ENCODE results near the gene PSMC3. TPM values are rescaled to one million over a fixed set of nuclear protein-coding genes. Genes with fewer than 3 reads are reported as not detected.

The PSMC3 gene
- total RNA-seq, 1 experiment from 2014 or later: 222 TPM

- Histone ChIP-seq H3K4me3 (no peak overlapping the region), H4K20me1 (ENCODE audit: insufficient read depth) (no peaks in the 10 kb centered on the region), H3K79me2 (ENCODE audit: low read depth) (no peaks in the 10 kb centered on the region), H3K27me3 (ENCODE audit: insufficient read depth, low read depth) (no peaks in the 10 kb centered on the region), H3F3A (ENCODE audit: insufficient read depth, low read depth) (peaks cover 6% of the 10 kb centered on the region), H2AFZ (no peak overlapping the region), H3K27ac (no peak overlapping the region), H3K36me3 (ENCODE audit: low read depth) (no peaks in the 10 kb centered on the region), H3K4me1 (replicated peaks; ENCODE audit: insufficient read depth) (no peaks in the 10 kb centered on the region), H3K9me3 (ENCODE audit: insufficient read depth, low read depth) (no peaks in the 10 kb centered on the region), H3K4me2 (no peak overlapping the region), H3K9me2 (ENCODE audit: insufficient read depth) (no peaks in the 10 kb centered on the region)
- TF ChIP-seq, protein P1, sequence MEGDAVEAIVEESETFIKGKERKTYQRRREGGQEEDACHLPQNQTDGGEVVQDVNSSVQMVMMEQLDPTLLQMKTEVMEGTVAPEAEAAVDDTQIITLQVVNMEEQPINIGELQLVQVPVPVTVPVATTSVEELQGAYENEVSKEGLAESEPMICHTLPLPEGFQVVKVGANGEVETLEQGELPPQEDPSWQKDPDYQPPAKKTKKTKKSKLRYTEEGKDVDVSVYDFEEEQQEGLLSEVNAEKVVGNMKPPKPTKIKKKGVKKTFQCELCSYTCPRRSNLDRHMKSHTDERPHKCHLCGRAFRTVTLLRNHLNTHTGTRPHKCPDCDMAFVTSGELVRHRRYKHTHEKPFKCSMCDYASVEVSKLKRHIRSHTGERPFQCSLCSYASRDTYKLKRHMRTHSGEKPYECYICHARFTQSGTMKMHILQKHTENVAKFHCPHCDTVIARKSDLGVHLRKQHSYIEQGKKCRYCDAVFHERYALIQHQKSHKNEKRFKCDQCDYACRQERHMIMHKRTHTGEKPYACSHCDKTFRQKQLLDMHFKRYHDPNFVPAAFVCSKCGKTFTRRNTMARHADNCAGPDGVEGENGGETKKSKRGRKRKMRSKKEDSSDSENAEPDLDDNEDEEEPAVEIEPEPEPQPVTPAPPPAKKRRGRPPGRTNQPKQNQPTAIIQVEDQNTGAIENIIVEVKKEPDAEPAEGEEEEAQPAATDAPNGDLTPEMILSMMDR (conservative IDR thresholded peaks at IDR 0.05): no peak
- no peak for TF ChIP-seq EZH2 (IDR thresholded peaks at IDR 0.05; ENCODE audit: low read depth)
- BruUV-seq (replicated peaks): no TSS peak
- CTCF ChIA-PET: no interaction called here
- intact Hi-C loops (cut with micrococcal nuclease; ENCODE audit: unreplicated experiment): no loop called here
- DNase-seq: no peak
- POLR2A ChIA-PET (ENCODE audit: unreplicated experiment): no interaction called here
Measured at GRCh38 chr11:47437218-47437745, 11.0 kb upstream of the PSMC3 start.

DNA sequence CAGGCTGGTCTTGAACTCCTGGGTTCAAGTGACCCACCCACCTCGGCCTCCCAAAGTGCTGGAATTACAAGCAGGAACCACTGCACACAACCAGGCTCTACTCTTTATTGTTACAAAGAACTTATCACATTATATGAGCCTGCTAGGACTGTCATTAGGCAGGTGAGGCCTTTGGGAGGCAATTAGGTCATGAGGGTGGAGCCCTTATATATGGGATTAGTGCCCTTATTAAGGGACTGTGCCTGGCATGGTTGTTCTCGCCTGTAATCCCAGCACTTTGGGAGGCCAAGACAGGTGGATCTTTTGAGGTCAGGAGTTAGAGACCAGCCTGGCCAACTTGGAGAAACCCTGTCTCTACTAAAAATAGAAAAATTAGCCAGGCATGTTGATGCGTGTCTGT lies 10.5 kb upstream of the PSMC3 start:
- H3K4me3 ChIP-seq: no peak overlapping the region
- DNase-seq: no peak
- POLR2A ChIA-PET (ENCODE audit: unreplicated experiment): no interaction called here
- intact Hi-C loops (cut with micrococcal nuclease; ENCODE audit: unreplicated experiment): no loop called here
- H3K36me3 ChIP-seq (ENCODE audit: low read depth): no peaks in the 10 kb centered on the region
- no peaks in the 10 kb centered on the region for H3K9me2 ChIP-seq (ENCODE audit: insufficient read depth)
- no peak overlapping the region for H3K27ac ChIP-seq
- no peaks in the 10 kb centered on the region for H3K9me3 ChIP-seq (ENCODE audit: insufficient read depth, low read depth)
- no peaks in the 10 kb centered on the region for H4K20me1 ChIP-seq (ENCODE audit: insufficient read depth)
- peaks cover 6% of the 10 kb centered on the region for H3F3A ChIP-seq (ENCODE audit: insufficient read depth, low read depth)
- H3K4me2 ChIP-seq: no peak overlapping the region
- H3K79me2 ChIP-seq (ENCODE audit: low read depth): no peaks in the 10 kb centered on the region
- H3K27me3 ChIP-seq (ENCODE audit: insufficient read depth, low read depth): no peaks in the 10 kb centered on the region
- H2AFZ ChIP-seq: no peak overlapping the region
- no peaks in the 10 kb centered on the region for H3K4me1 ChIP-seq (replicated peaks; ENCODE audit: insufficient read depth)
- BruUV-seq (replicated peaks): no TSS peak
- no peak for TF ChIP-seq EZH2 (IDR thresholded peaks at IDR 0.05; ENCODE audit: low read depth)
- TF ChIP-seq, protein P1 (conservative IDR thresholded peaks at IDR 0.05): no peak
- CTCF ChIA-PET: no interaction called here

DNA sequence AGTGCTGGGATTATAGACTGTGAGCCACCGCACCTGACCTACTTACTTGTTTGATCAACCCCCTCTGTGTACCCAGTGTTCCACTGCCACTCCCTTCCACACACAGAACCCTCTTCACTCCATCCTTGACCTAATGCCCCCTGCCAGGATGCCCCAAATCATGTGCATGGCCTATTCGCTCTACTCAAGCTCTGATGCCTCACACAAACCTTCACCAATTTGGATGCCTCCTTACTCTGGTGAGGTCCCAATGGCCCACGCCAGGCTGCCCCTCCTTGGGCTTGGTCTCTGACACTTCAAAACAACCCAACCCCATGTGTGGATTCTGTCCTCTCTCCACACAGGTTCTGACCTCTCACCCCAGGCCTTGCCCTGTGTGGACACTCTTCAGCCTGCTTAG lies 9.4 kb upstream of the PSMC3 start:
- Histone ChIP-seq H3K4me1 (replicated peaks; ENCODE audit: insufficient read depth) (no peaks in the 10 kb centered on the region), H2AFZ (no peak overlapping the region), H3F3A (ENCODE audit: insufficient read depth, low read depth) (peaks cover 6% of the 10 kb centered on the region), H3K36me3 (ENCODE audit: low read depth) (no peaks in the 10 kb centered on the region), H3K9me2 (ENCODE audit: insufficient read depth) (no peaks in the 10 kb centered on the region), H3K9me3 (ENCODE audit: insufficient read depth, low read depth) (no peaks in the 10 kb centered on the region), H3K4me3 (no peak overlapping the region), H4K20me1 (ENCODE audit: insufficient read depth) (no peaks in the 10 kb centered on the region), H3K4me2 (no peak overlapping the region), H3K27ac (no peak overlapping the region), H3K27me3 (ENCODE audit: insufficient read depth, low read depth) (no peaks in the 10 kb centered on the region), H3K79me2 (ENCODE audit: low read depth) (no peaks in the 10 kb centered on the region)
- TF ChIP-seq EZH2 (IDR thresholded peaks at IDR 0.05; ENCODE audit: low read depth): no peak
- TF ChIP-seq, protein P1 (conservative IDR thresholded peaks at IDR 0.05): no peak
- ChIA-PET CTCF (interaction anchor here (0.6 kb wide), 1 partner anchor 24 kb away, joined by 5 read pairs; no protein-coding TSS in a partner anchor), POLR2A (ENCODE audit: unreplicated experiment) (no interaction called here)
- intact Hi-C loops (cut with micrococcal nuclease; ENCODE audit: unreplicated experiment): no loop called here
- BruUV-seq (replicated peaks): no TSS peak
- DNase-seq: no peak
